GM10266 (cell line): ENCODE results near the gene KRTAP4-16.
"Not testable (repeated sequence)": the region's sequence is repeated elsewhere in the genome, so short reads cannot be mapped to it uniquely, and the experiment has no call there.

Experiments
- DNase-seq: peaks from one replicate; pipeline ENCODE4 v3.0.0; 2012; ENCODE audit errors: extremely low spot score
- TF ChIP-seq, protein P1 (sequence below): IDR thresholded peaks from 2 replicates; pipeline ENCODE4 v1.5.1; 2012; ENCODE audit warnings: mild to moderate bottlenecking, low read depth; ENCODE audit not compliant: control insufficient read depth, insufficient read depth; ENCODE audit errors: missing control alignments

KRTAP4-16 gene

DNA sequence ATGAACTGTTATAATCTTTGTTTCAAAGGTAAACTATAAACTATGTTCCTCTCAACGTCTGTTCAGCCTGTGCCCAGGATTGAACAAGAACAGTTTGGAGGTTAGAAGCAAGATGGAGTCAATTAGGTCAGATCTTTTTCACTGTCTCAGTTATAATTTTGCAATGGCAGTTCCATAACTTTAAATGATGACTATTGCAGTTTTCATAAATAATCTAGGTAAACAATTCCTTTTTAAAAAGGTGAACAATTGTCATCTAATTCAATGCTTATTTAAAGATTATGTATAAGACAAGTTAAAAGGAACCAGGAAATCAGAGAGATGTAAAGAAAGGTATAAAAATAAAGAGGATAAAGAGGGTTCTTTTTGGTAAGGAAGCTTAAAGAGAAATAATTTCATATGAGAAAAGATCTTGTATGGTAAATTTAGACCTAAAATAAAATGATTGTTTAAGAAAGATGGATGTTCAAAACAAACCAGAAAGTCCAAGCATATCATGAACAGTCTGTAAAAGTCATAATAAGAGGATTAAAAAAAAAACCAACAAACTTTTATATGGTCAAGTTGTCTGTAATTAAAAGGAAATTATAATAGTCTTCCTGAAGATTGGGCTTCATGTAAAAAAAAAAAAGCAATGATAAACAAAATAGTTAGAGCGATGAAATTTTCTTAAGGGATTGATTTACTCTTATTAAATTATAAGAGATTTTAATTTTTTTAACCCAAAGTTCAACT, 9.3 kb upstream of the KRTAP4-16 start:
- no peak for DNase-seq
- TF ChIP-seq, protein P1, sequence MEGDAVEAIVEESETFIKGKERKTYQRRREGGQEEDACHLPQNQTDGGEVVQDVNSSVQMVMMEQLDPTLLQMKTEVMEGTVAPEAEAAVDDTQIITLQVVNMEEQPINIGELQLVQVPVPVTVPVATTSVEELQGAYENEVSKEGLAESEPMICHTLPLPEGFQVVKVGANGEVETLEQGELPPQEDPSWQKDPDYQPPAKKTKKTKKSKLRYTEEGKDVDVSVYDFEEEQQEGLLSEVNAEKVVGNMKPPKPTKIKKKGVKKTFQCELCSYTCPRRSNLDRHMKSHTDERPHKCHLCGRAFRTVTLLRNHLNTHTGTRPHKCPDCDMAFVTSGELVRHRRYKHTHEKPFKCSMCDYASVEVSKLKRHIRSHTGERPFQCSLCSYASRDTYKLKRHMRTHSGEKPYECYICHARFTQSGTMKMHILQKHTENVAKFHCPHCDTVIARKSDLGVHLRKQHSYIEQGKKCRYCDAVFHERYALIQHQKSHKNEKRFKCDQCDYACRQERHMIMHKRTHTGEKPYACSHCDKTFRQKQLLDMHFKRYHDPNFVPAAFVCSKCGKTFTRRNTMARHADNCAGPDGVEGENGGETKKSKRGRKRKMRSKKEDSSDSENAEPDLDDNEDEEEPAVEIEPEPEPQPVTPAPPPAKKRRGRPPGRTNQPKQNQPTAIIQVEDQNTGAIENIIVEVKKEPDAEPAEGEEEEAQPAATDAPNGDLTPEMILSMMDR, result no peak

DNA sequence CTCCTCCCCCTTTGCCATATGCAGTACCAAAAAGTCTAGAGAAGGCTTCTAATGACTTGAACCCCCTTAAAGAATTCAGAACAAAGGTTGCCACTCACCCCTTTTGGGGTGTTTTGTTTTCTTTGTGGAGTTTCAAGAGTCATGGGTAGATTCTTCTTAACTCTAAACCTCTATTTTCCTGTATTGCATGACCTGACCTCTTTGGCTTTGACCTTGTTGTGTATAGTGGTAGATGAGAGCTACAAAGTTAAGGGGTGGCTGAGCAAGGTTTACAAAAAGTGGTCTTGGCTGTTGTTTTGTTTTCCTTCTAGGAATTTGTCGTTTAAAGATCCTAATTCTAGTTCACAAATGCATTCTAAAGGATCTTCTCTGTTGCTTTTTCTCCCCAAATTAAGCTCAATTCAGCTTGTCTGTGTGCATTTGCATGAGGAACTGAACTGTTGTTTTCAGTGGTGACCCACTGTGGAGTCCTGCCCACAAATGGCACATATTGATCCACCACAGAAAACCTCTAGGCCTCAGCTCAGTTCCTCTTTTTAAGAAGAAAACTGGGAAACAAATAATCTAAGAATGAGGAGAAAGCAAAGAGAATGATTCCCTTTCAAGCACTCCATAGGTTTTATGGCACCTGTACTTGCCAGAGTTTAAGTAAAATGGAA, 6.8 kb upstream of the KRTAP4-16 start:
- not testable (repeated sequence) for DNase-seq

DNA sequence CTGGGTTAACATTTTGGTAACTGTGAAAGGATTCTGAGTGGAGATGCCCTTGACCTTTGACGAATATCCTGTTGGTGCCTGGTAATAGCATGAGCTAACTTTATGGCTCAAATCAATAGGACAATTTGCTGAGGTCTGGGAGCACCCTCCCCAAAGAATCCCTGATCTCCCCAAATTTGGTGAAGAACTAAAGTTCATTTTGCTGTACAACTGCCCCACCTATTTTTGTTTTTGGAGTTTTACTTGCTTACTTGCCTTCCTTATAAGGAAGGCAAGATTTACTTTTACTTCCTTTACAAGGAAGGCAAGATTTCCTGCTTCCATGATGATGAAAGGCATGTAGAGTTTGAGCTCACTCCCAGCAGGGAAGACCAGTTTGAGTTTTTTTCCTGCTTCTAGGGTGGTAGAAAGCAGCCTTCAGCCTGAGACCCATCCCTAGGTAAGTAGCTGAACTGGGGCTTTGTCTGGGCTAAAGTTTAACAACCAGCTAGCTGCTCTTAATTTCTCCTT, 6.0 kb upstream of the KRTAP4-16 start:
- TF ChIP-seq, protein P1, result no peak
- no peak for DNase-seq

DNA sequence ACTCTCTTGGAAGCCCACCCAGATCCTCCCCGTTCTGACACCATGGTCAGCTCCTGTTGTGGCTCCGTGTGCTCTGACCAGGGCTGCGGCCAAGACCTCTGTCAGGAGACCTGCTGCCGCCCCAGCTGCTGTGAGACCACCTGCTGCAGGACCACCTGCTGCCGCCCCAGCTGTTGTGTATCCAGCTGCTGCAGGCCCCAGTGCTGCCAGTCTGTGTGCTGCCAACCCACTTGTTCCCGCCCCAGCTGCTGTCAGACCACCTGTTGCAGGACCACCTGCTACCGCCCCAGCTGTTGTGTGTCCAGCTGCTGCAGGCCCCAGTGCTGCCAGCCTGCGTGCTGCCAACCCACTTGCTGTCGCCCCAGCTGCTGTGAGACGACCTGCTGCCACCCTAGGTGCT, 3.3 kb upstream of the KRTAP4-16 start, which contains the start of gene KRTAP4-9:
TSS of gene KRTAP4-9 (plus strand) at position 43 of the 400 bp plus-strand sequence. CDS start at position 43, 0 bp downstream.
- not testable (repeated sequence) for DNase-seq

DNA sequence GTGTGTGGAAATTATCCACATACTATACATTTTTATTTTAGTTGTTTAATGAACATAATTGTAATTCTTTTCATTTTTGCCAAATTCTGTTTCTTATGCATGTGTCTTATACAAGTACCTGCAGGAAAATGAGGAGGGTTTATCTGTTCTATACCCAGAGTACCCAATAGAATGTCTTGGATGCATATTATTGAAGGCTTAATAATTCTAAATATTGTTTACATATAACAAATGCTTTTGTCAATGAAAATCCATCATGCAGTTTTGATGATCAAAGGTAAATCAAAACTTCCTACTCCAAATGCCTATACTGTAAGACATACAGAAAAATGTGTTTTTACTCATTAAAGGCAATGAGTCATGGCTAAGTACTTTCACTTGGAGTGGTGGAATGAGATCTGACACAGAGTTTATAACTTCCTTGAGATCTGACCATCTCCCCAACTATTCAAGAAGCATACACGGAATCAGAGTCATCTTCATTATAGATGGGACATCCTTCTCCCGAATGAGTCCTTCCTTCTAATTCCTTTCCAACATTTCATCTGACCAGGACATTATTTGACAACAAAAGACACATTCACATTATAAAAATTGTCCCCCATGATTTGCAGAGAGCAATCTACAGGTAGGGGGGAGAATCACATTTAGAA, 2.5 kb upstream of the KRTAP4-16 start:
- DNase-seq, result not testable (repeated sequence)

DNA sequence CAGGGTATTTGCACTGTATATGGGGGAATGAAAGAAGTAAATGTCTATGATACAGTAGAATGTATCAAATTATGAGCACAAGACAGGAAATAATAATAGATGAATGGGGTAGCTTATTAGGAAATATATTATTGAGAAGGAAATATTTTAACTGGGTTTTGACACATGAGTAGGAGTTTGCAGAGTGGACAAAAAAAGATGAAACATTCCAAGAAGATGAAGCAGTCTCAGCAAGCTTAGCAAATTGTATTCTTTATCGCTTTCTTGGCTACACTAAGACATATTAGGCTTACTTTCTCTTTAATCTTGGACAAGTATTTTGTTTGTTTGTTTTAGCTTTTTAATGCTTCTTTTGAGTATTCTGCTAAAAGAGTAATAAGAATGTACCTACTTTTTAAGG, 1.9 kb upstream of the KRTAP4-16 start:
- TF ChIP-seq, protein P1, result no peak
- no peak for DNase-seq

DNA sequence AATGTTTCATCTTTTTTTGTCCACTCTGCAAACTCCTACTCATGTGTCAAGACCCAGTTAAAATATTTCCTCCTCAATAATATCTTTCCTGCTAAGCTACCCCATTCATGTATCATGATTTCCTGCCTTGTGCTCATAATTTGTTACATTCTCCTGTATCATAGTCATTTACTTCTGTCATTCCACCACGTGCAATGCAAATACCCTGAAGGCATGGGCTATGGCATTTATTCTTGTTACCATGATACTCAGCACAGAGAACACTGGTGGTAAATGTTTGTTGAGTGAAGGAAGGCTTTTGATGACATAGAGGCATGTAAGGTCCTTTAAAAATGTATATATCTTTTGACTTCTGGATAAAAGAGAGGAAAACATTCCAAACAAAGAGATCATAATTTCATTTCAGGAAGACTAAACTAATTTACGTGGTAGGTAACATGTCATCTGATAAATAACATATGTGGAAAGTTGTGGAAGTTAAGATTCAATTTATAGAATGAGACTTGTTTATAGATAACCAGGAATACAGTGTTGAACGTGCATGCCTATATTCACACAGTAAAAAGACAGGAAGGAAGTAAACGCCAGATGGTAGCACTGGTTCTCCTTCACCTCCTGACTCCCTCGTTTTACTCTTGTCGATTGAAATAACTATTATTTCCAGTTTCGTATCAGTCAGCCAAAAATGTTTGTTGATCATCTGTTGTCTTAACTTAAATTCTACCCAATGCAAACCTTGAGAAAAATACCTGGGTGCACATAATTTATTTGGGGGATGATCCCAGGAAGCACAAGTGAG, 2.1 kb downstream of the KRTAP4-16 start:
- not testable (repeated sequence) for DNase-seq

DNA sequence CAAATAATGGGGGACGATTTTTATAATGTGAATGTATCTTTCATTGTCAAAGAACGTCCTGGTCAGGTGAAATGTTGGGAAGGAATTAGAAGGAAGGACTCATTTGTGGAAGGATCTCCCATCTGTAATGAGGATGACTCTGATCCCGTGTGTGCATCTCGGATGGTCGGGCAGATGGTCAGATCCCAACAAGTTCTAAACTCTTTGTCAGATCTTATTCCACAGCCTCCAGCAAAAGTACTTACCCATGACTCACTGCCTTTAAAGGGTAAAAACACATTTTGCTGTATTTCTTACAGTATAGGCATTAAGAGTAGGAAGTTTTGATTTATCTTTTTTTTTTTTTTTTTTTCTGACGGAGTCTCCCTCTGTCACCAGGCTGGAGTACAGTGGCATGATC, 3.5 kb downstream of the KRTAP4-16 start:
- no peak for DNase-seq
- TF ChIP-seq, protein P1, result no peak

DNA sequence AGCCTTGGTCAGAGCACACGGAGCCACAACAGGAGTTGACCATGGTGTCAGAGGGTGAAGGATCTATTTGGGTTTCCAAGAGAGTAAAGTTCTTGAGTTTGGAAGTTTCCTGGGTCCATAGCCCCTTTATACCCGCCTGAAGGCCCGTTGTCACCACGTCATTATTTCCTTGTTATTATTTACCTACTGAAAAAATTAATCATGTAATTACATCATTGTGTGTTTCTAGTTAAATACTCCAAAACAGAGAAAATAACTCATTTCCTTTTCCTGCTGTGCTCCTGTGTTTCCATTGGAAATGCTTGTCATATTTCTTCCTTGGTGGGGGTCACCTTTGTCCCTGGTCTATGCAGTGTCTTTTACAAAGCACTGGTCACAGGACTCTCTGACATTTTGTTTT, 4.0 kb downstream of the KRTAP4-16 start, which contains the start of gene KRTAP4-8:
TSS of gene KRTAP4-8 (minus strand) at position 101 of the 400 bp plus-strand sequence. CDS start at position 43, 58 bp downstream.
- TF ChIP-seq, protein P1, result no peak
- no peak for DNase-seq
